Measurements from ENCODE around the gene MMP7. TPM values are rescaled to one million over a fixed set of nuclear protein-coding genes. Genes with fewer than 3 reads are reported as not detected.

The MMP7 gene
- not detected for polyA plus RNA-seq (2013, experiment 1 of 2; ENCODE audit: insufficient read length)
- not detected for polyA plus RNA-seq (2013, experiment 2 of 2; ENCODE audit: insufficient read length)

- peak; percentile 56 for DNase-seq
These were observed at the start of gene MMP7 for GRCh38 chr11:102530558-102530957. TSS of gene MMP7 (minus strand) at chr11:102530747. CDS start at chr11:102530700, 47 bp downstream.

GRCh38 chr11:102577723-102578122, 47.2 kb upstream of the MMP7 start:
- DNase-seq: no peak

- DNase-seq: no peak
These were observed 46.6 kb upstream of the MMP7 start for GRCh38 chr11:102577182-102577581.

- no peak for DNase-seq
These were observed 45.8 kb upstream of the MMP7 start for GRCh38 chr11:102576350-102576749.

GRCh38 chr11:102575012-102575411, 44.5 kb upstream of the MMP7 start:
- DNase-seq: no peak

- peak; percentile 65 for DNase-seq
These were observed 43.3 kb upstream of the MMP7 start for GRCh38 chr11:102573851-102574250.

- DNase-seq: no peak
These were observed 42.1 kb upstream of the MMP7 start for GRCh38 chr11:102572554-102573220.

- DNase-seq: no peak
These were observed 38.3 kb upstream of the MMP7 start for GRCh38 chr11:102568851-102569250.

GRCh38 chr11:102566112-102566511, 35.6 kb upstream of the MMP7 start:
- DNase-seq: no peak

GRCh38 chr11:102564110-102564509, 33.6 kb upstream of the MMP7 start:
- DNase-seq: peak; percentile 71

- DNase-seq: no peak
These were observed 31.1 kb upstream of the MMP7 start for GRCh38 chr11:102561636-102562035.

- DNase-seq: peak; percentile 60
These were observed 30.0 kb upstream of the MMP7 start for GRCh38 chr11:102560555-102561011.

- DNase-seq: no peak
These were observed 29.3 kb upstream of the MMP7 start for GRCh38 chr11:102559839-102560238.

- no peak for DNase-seq
These were observed 24.5 kb upstream of the MMP7 start for GRCh38 chr11:102555091-102555490.

- no peak for DNase-seq
These were observed 23.3 kb upstream of the MMP7 start for GRCh38 chr11:102553835-102554282.

- peak; percentile 18 for DNase-seq
These were observed 22.1 kb upstream of the MMP7 start for GRCh38 chr11:102552447-102553194.

GRCh38 chr11:102552020-102552419, 21.5 kb upstream of the MMP7 start:
- no peak for DNase-seq

GRCh38 chr11:102551169-102551781, 20.7 kb upstream of the MMP7 start:
- DNase-seq: no peak

GRCh38 chr11:102546923-102547471, 16.4 kb upstream of the MMP7 start:
- DNase-seq: no peak

- peak; percentile 51 for DNase-seq
These were observed 15.9 kb upstream of the MMP7 start for GRCh38 chr11:102546427-102546826.

- DNase-seq: no peak
These were observed 15.2 kb upstream of the MMP7 start for GRCh38 chr11:102545701-102546100.

- DNase-seq: no peak
These were observed 14.0 kb upstream of the MMP7 start for GRCh38 chr11:102544594-102544993.

- DNase-seq: no peak
These were observed 9.0 kb upstream of the MMP7 start for GRCh38 chr11:102539567-102539966.
